SK-N-SH treated with all-trans-retinoic acid at 6 μM for 48 hours (cell line): ENCODE data around the gene GRIK2.

Experiments used
- ARNTL ChIP-seq: fragments of 450-650 bp; formaldehyde crosslinking; IDR thresholded peaks from 2 replicates; pipeline ENCODE4 v1.5.0; 2020; ENCODE audit warnings: low read depth, mild to moderate bottlenecking, moderate library complexity, borderline replicate concordance
- BACH2 ChIP-seq: fragments of 250-450 bp; sonication (Bioruptor Pico); IDR thresholded peaks from 2 replicates; pipeline ENCODE4 v1.9.0; 2021; ENCODE audit warnings: mild to moderate bottlenecking, borderline replicate concordance
- ESRRG ChIP-seq: fragments of 250-450 bp; sonication (Bioruptor Pico); IDR thresholded peaks from 2 replicates; pipeline ENCODE4 v1.6.1; 2021; ENCODE audit warnings: mild to moderate bottlenecking
- GLIS3 ChIP-seq: fragments of 250-450 bp; sonication (Bioruptor Pico); IDR thresholded peaks from 2 replicates; pipeline ENCODE4 v1.5.0; 2020; ENCODE audit warnings: mild to moderate bottlenecking, moderate library complexity
- RARB ChIP-seq: fragments of 250-450 bp; sonication (Bioruptor Pico); IDR thresholded peaks from 2 replicates; pipeline ENCODE4 v1.8.0; 2021; ENCODE audit warnings: mild to moderate bottlenecking, moderate library complexity
- TCF4 ChIP-seq: fragments of 250-450 bp; sonication (Bioruptor Pico); IDR thresholded peaks from 2 replicates; pipeline ENCODE4 v1.8.0; 2021; ENCODE audit warnings: mild to moderate bottlenecking, moderate library complexity, borderline replicate concordance
- TOX ChIP-seq: fragments of 250-450 bp; sonication (Bioruptor Pico); IDR thresholded peaks from 2 replicates; pipeline ENCODE4 v1.8.0; 2021; ENCODE audit warnings: mild to moderate bottlenecking, moderate library complexity, borderline replicate concordance
- TF ChIP-seq, protein P1 (sequence below): fragments of 250-450 bp; sonication (Bioruptor Pico); IDR thresholded peaks from 2 replicates; pipeline ENCODE4 v1.8.0; 2020; ENCODE audit warnings: mild to moderate bottlenecking, moderate library complexity, borderline replicate concordance
- TF ChIP-seq, protein P2 (sequence below): fragments of 250-450 bp; sonication (Bioruptor Pico); IDR thresholded peaks from 2 replicates; pipeline ENCODE4 v1.5.0; 2020; ENCODE audit warnings: mild to moderate bottlenecking, moderate library complexity

DNA sequence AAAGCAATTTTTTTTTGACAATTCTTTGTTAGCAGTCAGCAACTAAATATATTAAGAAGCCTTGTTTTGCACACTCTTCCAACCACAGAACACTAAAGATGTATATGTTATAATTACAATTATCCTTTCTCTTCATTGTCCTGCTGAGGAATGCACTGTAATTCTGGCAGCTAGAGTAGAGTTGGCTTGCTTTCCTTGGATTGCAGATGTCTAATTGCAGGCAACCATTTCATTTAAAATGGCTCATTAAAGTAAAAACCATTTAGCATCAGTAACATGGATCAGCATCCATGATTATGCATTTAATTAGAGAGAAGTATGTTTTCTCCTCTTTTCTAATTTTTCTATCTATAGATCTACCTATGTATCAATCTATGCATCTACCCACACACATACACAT, 335.4 kb downstream of the GRIK2 start:
- TF ChIP-seq ARNTL (CRISPR knock-in tag) = no peak
- TF ChIP-seq BACH2 (CRISPR knock-in tag) = no peak
- TF ChIP-seq, protein P1, sequence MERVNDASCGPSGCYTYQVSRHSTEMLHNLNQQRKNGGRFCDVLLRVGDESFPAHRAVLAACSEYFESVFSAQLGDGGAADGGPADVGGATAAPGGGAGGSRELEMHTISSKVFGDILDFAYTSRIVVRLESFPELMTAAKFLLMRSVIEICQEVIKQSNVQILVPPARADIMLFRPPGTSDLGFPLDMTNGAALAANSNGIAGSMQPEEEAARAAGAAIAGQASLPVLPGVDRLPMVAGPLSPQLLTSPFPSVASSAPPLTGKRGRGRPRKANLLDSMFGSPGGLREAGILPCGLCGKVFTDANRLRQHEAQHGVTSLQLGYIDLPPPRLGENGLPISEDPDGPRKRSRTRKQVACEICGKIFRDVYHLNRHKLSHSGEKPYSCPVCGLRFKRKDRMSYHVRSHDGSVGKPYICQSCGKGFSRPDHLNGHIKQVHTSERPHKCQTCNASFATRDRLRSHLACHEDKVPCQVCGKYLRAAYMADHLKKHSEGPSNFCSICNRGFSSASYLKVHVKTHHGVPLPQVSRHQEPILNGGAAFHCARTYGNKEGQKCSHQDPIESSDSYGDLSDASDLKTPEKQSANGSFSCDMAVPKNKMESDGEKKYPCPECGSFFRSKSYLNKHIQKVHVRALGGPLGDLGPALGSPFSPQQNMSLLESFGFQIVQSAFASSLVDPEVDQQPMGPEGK (CRISPR knock-in tag) = no peak
- no peak for TF ChIP-seq TOX
- no peak for TF ChIP-seq GLIS3
- TF ChIP-seq TCF4 (CRISPR knock-in tag) = no peak
- TF ChIP-seq, protein P2, sequence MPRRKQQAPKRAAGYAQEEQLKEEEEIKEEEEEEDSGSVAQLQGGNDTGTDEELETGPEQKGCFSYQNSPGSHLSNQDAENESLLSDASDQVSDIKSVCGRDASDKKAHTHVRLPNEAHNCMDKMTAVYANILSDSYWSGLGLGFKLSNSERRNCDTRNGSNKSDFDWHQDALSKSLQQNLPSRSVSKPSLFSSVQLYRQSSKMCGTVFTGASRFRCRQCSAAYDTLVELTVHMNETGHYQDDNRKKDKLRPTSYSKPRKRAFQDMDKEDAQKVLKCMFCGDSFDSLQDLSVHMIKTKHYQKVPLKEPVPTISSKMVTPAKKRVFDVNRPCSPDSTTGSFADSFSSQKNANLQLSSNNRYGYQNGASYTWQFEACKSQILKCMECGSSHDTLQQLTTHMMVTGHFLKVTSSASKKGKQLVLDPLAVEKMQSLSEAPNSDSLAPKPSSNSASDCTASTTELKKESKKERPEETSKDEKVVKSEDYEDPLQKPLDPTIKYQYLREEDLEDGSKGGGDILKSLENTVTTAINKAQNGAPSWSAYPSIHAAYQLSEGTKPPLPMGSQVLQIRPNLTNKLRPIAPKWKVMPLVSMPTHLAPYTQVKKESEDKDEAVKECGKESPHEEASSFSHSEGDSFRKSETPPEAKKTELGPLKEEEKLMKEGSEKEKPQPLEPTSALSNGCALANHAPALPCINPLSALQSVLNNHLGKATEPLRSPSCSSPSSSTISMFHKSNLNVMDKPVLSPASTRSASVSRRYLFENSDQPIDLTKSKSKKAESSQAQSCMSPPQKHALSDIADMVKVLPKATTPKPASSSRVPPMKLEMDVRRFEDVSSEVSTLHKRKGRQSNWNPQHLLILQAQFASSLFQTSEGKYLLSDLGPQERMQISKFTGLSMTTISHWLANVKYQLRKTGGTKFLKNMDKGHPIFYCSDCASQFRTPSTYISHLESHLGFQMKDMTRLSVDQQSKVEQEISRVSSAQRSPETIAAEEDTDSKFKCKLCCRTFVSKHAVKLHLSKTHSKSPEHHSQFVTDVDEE (CRISPR knock-in tag) = no peak
- TF ChIP-seq ESRRG = no peak
- no peak for TF ChIP-seq RARB (CRISPR knock-in tag)
